Measurements from ENCODE around the gene CTR9. TPM values are rescaled to one million over a fixed set of nuclear protein-coding genes. Genes with fewer than 3 reads are reported as not detected.
"Not testable (repeated sequence)": the region's sequence is repeated elsewhere in the genome, so short reads cannot be mapped to it uniquely, and the experiment has no call there.

CTR9 gene
- total RNA-seq, 1 donor from 2014 or later: 28.0 TPM

DNA sequence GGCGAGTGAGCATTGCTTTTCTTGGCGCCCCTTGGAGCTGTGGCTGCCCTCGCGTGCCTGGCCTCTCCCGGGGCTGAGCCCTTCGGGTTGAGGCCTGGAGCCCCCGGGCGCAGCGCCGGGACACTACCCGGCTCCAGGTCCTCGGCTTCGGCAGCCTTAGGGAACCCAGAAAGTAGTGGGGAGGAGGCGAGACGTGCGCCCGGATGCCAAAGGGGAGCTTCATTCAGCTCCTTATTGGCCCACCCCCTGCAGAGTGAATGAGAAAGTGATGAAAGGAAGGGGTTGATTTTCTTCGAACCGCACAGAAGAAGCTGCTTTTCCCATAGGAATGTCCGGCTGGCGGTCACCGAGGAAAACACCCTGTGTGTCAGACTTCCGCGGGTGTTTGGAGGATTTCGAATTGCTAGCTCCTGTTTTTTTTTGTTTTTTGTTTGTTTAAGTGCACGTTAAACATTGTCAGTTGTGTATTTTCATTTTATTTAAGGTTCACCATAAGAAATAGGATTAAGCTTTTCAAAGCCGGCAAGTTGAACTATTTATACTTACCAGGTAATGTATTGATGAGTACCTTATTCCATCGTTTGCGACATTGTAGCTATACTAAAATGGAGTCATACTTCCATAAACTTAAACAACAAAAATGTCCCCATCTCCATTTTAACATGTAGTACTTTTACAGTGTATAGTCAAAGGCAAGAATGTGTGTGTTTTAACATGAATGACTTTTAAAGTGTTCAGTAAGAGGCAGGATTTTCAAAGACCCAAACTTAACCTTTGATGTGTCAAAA lies 58.5 kb downstream of the CTR9 start:
- H3K4me3 Mint-ChIP-seq (ENCODE audit: unreplicated experiment): peak overlapping the region; percentile 93
- TF ChIP-seq, protein P1, sequence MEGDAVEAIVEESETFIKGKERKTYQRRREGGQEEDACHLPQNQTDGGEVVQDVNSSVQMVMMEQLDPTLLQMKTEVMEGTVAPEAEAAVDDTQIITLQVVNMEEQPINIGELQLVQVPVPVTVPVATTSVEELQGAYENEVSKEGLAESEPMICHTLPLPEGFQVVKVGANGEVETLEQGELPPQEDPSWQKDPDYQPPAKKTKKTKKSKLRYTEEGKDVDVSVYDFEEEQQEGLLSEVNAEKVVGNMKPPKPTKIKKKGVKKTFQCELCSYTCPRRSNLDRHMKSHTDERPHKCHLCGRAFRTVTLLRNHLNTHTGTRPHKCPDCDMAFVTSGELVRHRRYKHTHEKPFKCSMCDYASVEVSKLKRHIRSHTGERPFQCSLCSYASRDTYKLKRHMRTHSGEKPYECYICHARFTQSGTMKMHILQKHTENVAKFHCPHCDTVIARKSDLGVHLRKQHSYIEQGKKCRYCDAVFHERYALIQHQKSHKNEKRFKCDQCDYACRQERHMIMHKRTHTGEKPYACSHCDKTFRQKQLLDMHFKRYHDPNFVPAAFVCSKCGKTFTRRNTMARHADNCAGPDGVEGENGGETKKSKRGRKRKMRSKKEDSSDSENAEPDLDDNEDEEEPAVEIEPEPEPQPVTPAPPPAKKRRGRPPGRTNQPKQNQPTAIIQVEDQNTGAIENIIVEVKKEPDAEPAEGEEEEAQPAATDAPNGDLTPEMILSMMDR (IDR thresholded peaks at IDR 0.05): no peak
- peaks cover 30% of the 10 kb centered on the region for H3K36me3 Mint-ChIP-seq (ENCODE audit: unreplicated experiment)
- DNase-seq (ENCODE audit: extremely low spot score, unreplicated experiment): peak; percentile 90
- H3K9me3 Mint-ChIP-seq (ENCODE audit: unreplicated experiment): no peaks in the 10 kb centered on the region
- no peaks in the 10 kb centered on the region for H3K27me3 Mint-ChIP-seq (ENCODE audit: unreplicated experiment)
- H3K27ac Mint-ChIP-seq (ENCODE audit: unreplicated experiment): peak overlapping the region; percentile 100
- peaks cover 36% of the 10 kb centered on the region for H3K4me1 Mint-ChIP-seq (ENCODE audit: unreplicated experiment)

DNA sequence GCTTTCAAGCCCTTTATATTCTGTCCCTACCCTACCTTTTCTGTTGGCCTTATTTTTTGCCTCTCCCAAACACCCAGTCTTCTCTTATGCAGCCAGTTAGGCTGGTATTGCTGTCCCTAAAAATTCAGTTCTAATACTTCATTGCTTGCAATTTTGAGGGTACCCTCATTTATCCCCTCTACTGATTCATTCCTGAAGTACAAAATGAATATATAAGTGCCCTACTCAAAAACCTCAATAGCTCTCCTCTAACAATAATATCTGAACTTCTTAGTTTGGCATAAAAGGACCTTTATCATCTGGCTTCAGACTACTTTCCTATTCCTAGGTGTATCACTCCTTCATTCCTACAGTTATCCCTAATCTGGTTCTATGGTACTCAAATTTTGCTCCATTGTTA lies 62.9 kb downstream of the CTR9 start:
- Mint-ChIP-seq H3K9me3 (ENCODE audit: unreplicated experiment) (no peaks in the 10 kb centered on the region), H3K27ac (ENCODE audit: unreplicated experiment) (no peak overlapping the region), H3K4me3 (ENCODE audit: unreplicated experiment) (no peak overlapping the region), H3K4me1 (ENCODE audit: unreplicated experiment) (peaks cover 11% of the 10 kb centered on the region), H3K27me3 (ENCODE audit: unreplicated experiment) (no peaks in the 10 kb centered on the region), H3K36me3 (ENCODE audit: unreplicated experiment) (no peaks in the 10 kb centered on the region)
- DNase-seq (ENCODE audit: extremely low spot score, unreplicated experiment): no peak
- TF ChIP-seq, protein P1 (IDR thresholded peaks at IDR 0.05): no peak

DNA sequence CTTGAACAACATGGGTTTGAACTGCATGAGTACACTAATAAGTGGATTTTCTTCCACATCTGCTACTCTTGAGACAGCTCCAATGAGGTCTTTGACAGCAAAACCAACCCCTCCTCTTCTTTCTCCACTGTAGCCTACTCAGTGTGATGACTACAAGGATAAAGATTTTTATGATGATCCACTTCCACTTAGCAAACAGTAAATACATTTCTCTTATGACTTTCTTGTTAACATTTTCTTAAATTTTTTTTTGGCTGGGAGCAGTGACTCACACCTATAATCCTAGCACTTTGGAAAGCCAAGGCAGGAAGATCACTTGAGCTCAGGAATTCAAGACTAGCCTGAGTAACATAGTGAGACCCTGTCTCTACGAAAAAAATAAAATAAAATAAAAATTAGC lies 67.5 kb downstream of the CTR9 start:
- H3K27me3 Mint-ChIP-seq (ENCODE audit: unreplicated experiment): no peaks in the 10 kb centered on the region
- no peak for DNase-seq (ENCODE audit: extremely low spot score, unreplicated experiment)
- no peak overlapping the region for H3K4me3 Mint-ChIP-seq (ENCODE audit: unreplicated experiment)
- H3K9me3 Mint-ChIP-seq (ENCODE audit: unreplicated experiment): no peaks in the 10 kb centered on the region
- no peaks in the 10 kb centered on the region for H3K4me1 Mint-ChIP-seq (ENCODE audit: unreplicated experiment)
- H3K27ac Mint-ChIP-seq (ENCODE audit: unreplicated experiment): no peak overlapping the region
- TF ChIP-seq, protein P1 (IDR thresholded peaks at IDR 0.05): no peak
- no peaks in the 10 kb centered on the region for H3K36me3 Mint-ChIP-seq (ENCODE audit: unreplicated experiment)

DNA sequence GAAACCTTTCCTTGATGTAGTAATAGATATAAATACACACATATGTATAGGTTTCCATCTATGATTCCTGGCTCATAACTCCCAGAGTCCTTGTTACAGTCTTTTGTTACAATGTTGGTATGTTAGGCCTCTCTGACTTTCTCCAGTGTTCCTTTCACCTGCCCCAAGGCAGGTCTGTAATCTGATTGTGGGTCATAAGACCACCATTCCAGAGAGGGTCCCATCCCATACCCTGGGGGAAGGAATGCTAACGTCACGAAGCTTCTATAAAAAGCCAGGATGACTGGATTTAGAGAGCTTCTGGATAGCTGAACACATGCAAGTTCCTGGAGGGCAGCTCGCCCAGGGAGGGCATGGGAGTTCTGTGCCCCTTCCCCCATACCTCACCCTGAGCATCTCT lies 71.4 kb downstream of the CTR9 start:
- not testable (repeated sequence) for DNase-seq (ENCODE audit: extremely low spot score, unreplicated experiment); H3K4me1 Mint-ChIP-seq (ENCODE audit: unreplicated experiment); H3K9me3 Mint-ChIP-seq (ENCODE audit: unreplicated experiment); H3K27me3 Mint-ChIP-seq (ENCODE audit: unreplicated experiment); H3K4me3 Mint-ChIP-seq (ENCODE audit: unreplicated experiment); H3K27ac Mint-ChIP-seq (ENCODE audit: unreplicated experiment); H3K36me3 Mint-ChIP-seq (ENCODE audit: unreplicated experiment)

DNA sequence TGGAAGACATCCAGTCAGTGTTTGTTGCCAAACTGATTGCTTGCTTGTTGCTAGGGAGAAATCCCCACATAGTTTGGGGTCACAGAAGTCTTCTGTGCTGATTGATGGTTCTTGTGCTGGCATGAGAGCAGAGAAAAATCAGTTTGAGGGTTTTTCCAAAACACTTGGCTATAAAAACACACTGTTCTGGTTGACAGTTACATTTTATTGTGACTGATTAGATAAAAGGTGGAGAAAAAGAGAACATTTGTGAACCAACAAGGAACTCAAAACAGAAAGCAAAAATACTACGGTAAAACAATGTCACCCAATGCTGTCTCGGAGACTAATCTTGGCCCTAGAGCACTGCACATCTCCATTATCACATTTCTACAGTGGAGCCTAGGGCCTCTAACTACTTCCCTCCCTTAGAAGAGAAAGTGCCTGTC lies 72.1 kb downstream of the CTR9 start:
- TF ChIP-seq, protein P1 (IDR thresholded peaks at IDR 0.05): no peak
- no peak for DNase-seq (ENCODE audit: extremely low spot score, unreplicated experiment)
- no peak overlapping the region for H3K27ac Mint-ChIP-seq (ENCODE audit: unreplicated experiment)
- H3K4me1 Mint-ChIP-seq (ENCODE audit: unreplicated experiment): no peaks in the 10 kb centered on the region
- H3K9me3 Mint-ChIP-seq (ENCODE audit: unreplicated experiment): no peaks in the 10 kb centered on the region
- H3K27me3 Mint-ChIP-seq (ENCODE audit: unreplicated experiment): no peaks in the 10 kb centered on the region
- H3K36me3 Mint-ChIP-seq (ENCODE audit: unreplicated experiment): no peaks in the 10 kb centered on the region
- H3K4me3 Mint-ChIP-seq (ENCODE audit: unreplicated experiment): no peak overlapping the region
